Retina (tissue), 1 donor: ENCODE data around the gene PAIP2B.

Experiments used
- DNase-seq: peaks from one replicate; pipeline ENCODE4 v3.0.0-alpha.2; 2016

Gene PAIP2B

GRCh38 chr2:71150082-71150816 is 76.7 kb downstream of the PAIP2B start:
- DNase-seq = no peak

GRCh38 chr2:71148506-71149063 is 78.3 kb downstream of the PAIP2B start:
- no peak for DNase-seq

- DNase-seq = no peak
These were observed 83.1 kb downstream of the PAIP2B start for GRCh38 chr2:71143782-71144181.

- no peak for DNase-seq
These were observed 90.7 kb downstream of the PAIP2B start for GRCh38 chr2:71136174-71136573.

GRCh38 chr2:71133603-71134002 is 93.3 kb downstream of the PAIP2B start:
- no peak for DNase-seq
